ENCODE measurements around the gene SPTBN1. TPM values are rescaled to one million over a fixed set of nuclear protein-coding genes. Genes with fewer than 3 reads are reported as not detected.

Gene SPTBN1
- total and polyA plus RNA-seq, 2 of the 13 experiments (the other 11 are each of a cell fraction or from before 2014, with no cell fraction given): 123 to 299 TPM

DNA sequence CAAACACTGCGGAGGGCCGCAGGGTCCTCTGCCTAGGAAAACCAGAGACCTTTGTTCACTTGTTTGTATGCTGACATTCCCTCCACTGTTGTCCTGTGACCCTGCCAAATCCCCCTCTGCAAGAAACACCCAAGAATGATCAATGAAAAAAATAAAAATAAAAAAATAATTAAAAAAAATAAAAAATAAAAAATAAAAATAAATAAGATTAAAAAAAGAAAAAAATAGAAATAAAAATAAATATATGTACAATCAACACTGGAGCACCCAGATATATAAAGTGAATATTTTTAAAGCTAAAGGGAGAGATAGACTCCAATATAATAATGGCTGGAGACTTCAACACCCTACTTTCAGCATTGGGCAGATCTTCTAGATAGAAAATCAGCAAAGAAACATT, 243.5 kb downstream of the SPTBN1 start:
- no peaks in the 10 kb centered on the region for H3K36me3 ChIP-seq (replicated peaks in 1 of 2; ENCODE audit: control insufficient read depth in 1 of 2, insufficient read depth in 2 of 2, low read length in 2 of 2)
- H3K27me3 ChIP-seq (ENCODE audit: control insufficient read depth in 1 of 2, insufficient read depth in 2 of 2, low read length in 2 of 2): no peaks in the 10 kb centered on the region
- intact Hi-C loops (cut with micrococcal nuclease; ENCODE audit: unreplicated experiment): loop anchor here (10.0 kb wide), 2 partner anchors 355 to 525 kb away; no protein-coding TSS in a partner anchor
- no peak for FAIRE-seq
- H3K27ac ChIP-seq (ENCODE audit: extremely low read length, insufficient read depth, low read length): no peak overlapping the region
- H3K9me3 ChIP-seq (ENCODE audit: low read length): no peaks in the 10 kb centered on the region
- no peaks in the 10 kb centered on the region for H3K79me2 ChIP-seq (ENCODE audit: insufficient read depth, low read length)
- peaks cover 8% of the 10 kb centered on the region for H3K4me1 ChIP-seq (ENCODE audit: insufficient read depth, low read length)
- no peak overlapping the region for H3K4me3 ChIP-seq (replicated peaks in 1 of 3; ENCODE audit: insufficient read depth in 1 of 3, low read depth in 2 of 3, low read length in 3 of 3)
- no TSS peak for BruUV-seq (replicated peaks)
- no peak overlapping the region for H3K4me2 ChIP-seq (ENCODE audit: low read depth, low read length)
- in situ Hi-C loops (cut with HindIII; ENCODE audit: extremely low pct_ligation_motif_present, low pct_unique_long_range_greater_than_20kb): loop anchor here (5.0 kb wide), 1 partner anchor 177 kb away; no protein-coding TSS in a partner anchor
- ATAC-seq: no peak
- TF ChIP-seq HES4 (CRISPR knock-in tag; IDR thresholded peaks at IDR 0.05; ENCODE audit: borderline replicate concordance): no peak
- no peak for TF ChIP-seq ZNF556 (CRISPR knock-in tag; IDR thresholded peaks at IDR 0.05; ENCODE audit: borderline replicate concordance)
- TF ChIP-seq, protein P1, sequence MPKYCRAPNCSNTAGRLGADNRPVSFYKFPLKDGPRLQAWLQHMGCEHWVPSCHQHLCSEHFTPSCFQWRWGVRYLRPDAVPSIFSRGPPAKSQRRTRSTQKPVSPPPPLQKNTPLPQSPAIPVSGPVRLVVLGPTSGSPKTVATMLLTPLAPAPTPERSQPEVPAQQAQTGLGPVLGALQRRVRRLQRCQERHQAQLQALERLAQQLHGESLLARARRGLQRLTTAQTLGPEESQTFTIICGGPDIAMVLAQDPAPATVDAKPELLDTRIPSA (CRISPR knock-in tag; IDR thresholded peaks at IDR 0.05; ENCODE audit: borderline replicate concordance): no peak
- no peak for TF ChIP-seq PCBP2 (optimal IDR thresholded peaks at IDR 0.05; ENCODE audit: low read depth, low read length, poor library complexity, severe bottlenecking)
- TF ChIP-seq GZF1 (CRISPR knock-in tag; IDR thresholded peaks at IDR 0.05): no peak
- no peak for TF ChIP-seq NBN (conservative IDR thresholded peaks at IDR 0.05)
- TF ChIP-seq HIVEP1 (CRISPR knock-in tag; IDR thresholded peaks at IDR 0.05): no peak
- TF ChIP-seq KDM6A (CRISPR knock-in tag; IDR thresholded peaks at IDR 0.05; ENCODE audit: low read depth): no peak
- no peak for TF ChIP-seq ZNF44 (CRISPR knock-in tag; IDR thresholded peaks at IDR 0.05)
- TF ChIP-seq YEATS2 (CRISPR knock-in tag; IDR thresholded peaks at IDR 0.05; ENCODE audit: borderline replicate concordance): no peak
- TF ChIP-seq HOXD1 (CRISPR knock-in tag; IDR thresholded peaks at IDR 0.05): no peak
- no peak for TF ChIP-seq SP2 (CRISPR knock-in tag; IDR thresholded peaks at IDR 0.05)
- TF ChIP-seq REXO4 (CRISPR knock-in tag; IDR thresholded peaks at IDR 0.05; ENCODE audit: borderline replicate concordance): no peak
- TF ChIP-seq, protein P2, sequence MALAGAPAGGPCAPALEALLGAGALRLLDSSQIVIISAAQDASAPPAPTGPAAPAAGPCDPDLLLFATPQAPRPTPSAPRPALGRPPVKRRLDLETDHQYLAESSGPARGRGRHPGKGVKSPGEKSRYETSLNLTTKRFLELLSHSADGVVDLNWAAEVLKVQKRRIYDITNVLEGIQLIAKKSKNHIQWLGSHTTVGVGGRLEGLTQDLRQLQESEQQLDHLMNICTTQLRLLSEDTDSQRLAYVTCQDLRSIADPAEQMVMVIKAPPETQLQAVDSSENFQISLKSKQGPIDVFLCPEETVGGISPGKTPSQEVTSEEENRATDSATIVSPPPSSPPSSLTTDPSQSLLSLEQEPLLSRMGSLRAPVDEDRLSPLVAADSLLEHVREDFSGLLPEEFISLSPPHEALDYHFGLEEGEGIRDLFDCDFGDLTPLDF (CRISPR knock-in tag; IDR thresholded peaks at IDR 0.05): no peak
- no peak for TF ChIP-seq KDM1A (CRISPR knock-in tag; IDR thresholded peaks at IDR 0.05)
- TF ChIP-seq, protein P3, sequence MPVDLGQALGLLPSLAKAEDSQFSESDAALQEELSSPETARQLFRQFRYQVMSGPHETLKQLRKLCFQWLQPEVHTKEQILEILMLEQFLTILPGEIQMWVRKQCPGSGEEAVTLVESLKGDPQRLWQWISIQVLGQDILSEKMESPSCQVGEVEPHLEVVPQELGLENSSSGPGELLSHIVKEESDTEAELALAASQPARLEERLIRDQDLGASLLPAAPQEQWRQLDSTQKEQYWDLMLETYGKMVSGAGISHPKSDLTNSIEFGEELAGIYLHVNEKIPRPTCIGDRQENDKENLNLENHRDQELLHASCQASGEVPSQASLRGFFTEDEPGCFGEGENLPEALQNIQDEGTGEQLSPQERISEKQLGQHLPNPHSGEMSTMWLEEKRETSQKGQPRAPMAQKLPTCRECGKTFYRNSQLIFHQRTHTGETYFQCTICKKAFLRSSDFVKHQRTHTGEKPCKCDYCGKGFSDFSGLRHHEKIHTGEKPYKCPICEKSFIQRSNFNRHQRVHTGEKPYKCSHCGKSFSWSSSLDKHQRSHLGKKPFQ (CRISPR knock-in tag; IDR thresholded peaks at IDR 0.05; ENCODE audit: insufficient replicate concordance): no peak
- TF ChIP-seq SOX5 (CRISPR knock-in tag; IDR thresholded peaks at IDR 0.05; ENCODE audit: borderline replicate concordance): no peak
- TF ChIP-seq ZNF816 (CRISPR knock-in tag; IDR thresholded peaks at IDR 0.05; ENCODE audit: borderline replicate concordance): no peak
- no peak for TF ChIP-seq ZKSCAN1 (IDR thresholded peaks at IDR 0.05; ENCODE audit: low read length)
- H4K20me1 ChIP-seq (ENCODE audit: insufficient read depth, low read length): no peaks in the 10 kb centered on the region
- ChIA-PET POLR2A (no interaction called here), CTCF (ENCODE audit: low intra/inter-chr PET ratio, low total read pairs) (no interaction called here)
- WGBS (ENCODE audit: low lambda C conversion rate): 95% methylated on average over 2 of the region's 2 CpGs
- no peak overlapping the region for H2AFZ ChIP-seq (ENCODE audit: low read length)
- DNase-seq (ENCODE audit: low spot score): no peak
- no peak overlapping the region for H3K9ac ChIP-seq (ENCODE audit: insufficient read depth, low read depth, low read length)
